WTC11 (cell line): ENCODE measurements around the gene NR1D1. TPM values are rescaled to one million over a fixed set of nuclear protein-coding genes. Genes with fewer than 3 reads are reported as not detected.

Source experiments
- ATAC-seq: fragments of 200-7000 bp; cut with Tn5 transposase; 2 replicates; pipeline ENCODE4 v1.10.0; 2021; ENCODE audit warnings: mild to moderate bottlenecking, moderate library complexity
- CTCF ChIA-PET: fragments of 300-600 bp; sonication (Branson Sonifier 250); formaldehyde crosslinking; loops from one replicate; lab custom pipeline; 2021; ENCODE audit warnings: antibody characterized with exemption; lab: Charles Lee
- POLR2A ChIA-PET: fragments of 350-600 bp; sonication (Branson Sonifier 250); formaldehyde crosslinking; loops from one replicate; lab custom pipeline; 2021; ENCODE audit warnings: antibody characterized with exemption; lab: Charles Lee
- DNase-seq: peaks from one replicate; pipeline ENCODE4 v3.0.0; 2021; ENCODE audit warnings: low spot score
- H3K27ac Mint-ChIP-seq: 2 replicates; pipeline ENCODE4 v1.8.0; 2021; ENCODE audit warnings: mixed read lengths
- H3K27me3 Mint-ChIP-seq: 2 replicates; pipeline ENCODE4 v1.8.0; 2021; ENCODE audit warnings: low read depth, mild to moderate bottlenecking, moderate library complexity, mixed read lengths
- H3K36me3 Mint-ChIP-seq: 2 replicates; pipeline ENCODE4 v1.8.0; 2021; ENCODE audit warnings: mixed read lengths
- H3K4me1 Mint-ChIP-seq: 2 replicates; pipeline ENCODE4 v1.8.0; 2022; ENCODE audit warnings: mixed read lengths
- H3K4me3 Mint-ChIP-seq: 2 replicates; pipeline ENCODE4 v1.8.0; 2021; ENCODE audit warnings: mild to moderate bottlenecking, moderate library complexity, mixed read lengths
- H3K9me3 Mint-ChIP-seq: 2 replicates; pipeline ENCODE4 v1.8.0; 2021; ENCODE audit warnings: mixed read lengths
- CBFB ChIP-seq: sonication (generic); formaldehyde crosslinking; IDR thresholded peaks from 2 replicates; pipeline ENCODE4 v1.8.1; 2022; ENCODE audit warnings: mild to moderate bottlenecking, low read depth, missing genetic modification reagents
- CREM ChIP-seq: sonication (generic); formaldehyde crosslinking; IDR thresholded peaks from 2 replicates; pipeline ENCODE4 v1.8.1; 2022; ENCODE audit warnings: mild to moderate bottlenecking, missing genetic modification reagents, moderate library complexity
- E2F5 ChIP-seq: sonication (generic); formaldehyde crosslinking; IDR thresholded peaks from 2 replicates; pipeline ENCODE4 v1.8.1; 2022; ENCODE audit warnings: mild to moderate bottlenecking, moderate library complexity, missing genetic modification reagents
- FOXJ3 ChIP-seq: sonication (generic); formaldehyde crosslinking; IDR thresholded peaks from 2 replicates; pipeline ENCODE4 v1.9.0; 2021; ENCODE audit warnings: missing genetic modification reagents, mild to moderate bottlenecking, borderline replicate concordance
- GRHL2 ChIP-seq: fragments of 250-450 bp; sonication (Bioruptor Pico); IDR thresholded peaks from 2 replicates; pipeline ENCODE4 v1.8.0; 2022; ENCODE audit warnings: mild to moderate bottlenecking, moderate library complexity; ENCODE audit not compliant: insufficient replicate concordance, severe bottlenecking
- IRF1 ChIP-seq: sonication (generic); formaldehyde crosslinking; IDR thresholded peaks from 2 replicates; pipeline ENCODE4 v1.8.0; 2023; ENCODE audit warnings: missing genetic modification reagents
- JAZF1 ChIP-seq: fragments of 250-450 bp; sonication (Bioruptor Pico); IDR thresholded peaks from 2 replicates; pipeline ENCODE4 v1.9.0; 2021; ENCODE audit warnings: moderate library complexity, mild to moderate bottlenecking, inconsistent platforms
- JUN ChIP-seq: sonication (generic); formaldehyde crosslinking; IDR thresholded peaks from 2 replicates; pipeline ENCODE4 v1.8.0; 2023; ENCODE audit warnings: mild to moderate bottlenecking, missing genetic modification reagents
- MXD4 ChIP-seq: fragments of 250-450 bp; sonication (Bioruptor Pico); IDR thresholded peaks from 2 replicates; pipeline ENCODE4 v1.8.0; 2021; ENCODE audit warnings: mild to moderate bottlenecking, moderate library complexity, borderline replicate concordance
- NFATC4 ChIP-seq: fragments of 250-450 bp; sonication (Bioruptor Pico); IDR thresholded peaks from 2 replicates; pipeline ENCODE4 v1.9.0; 2021; ENCODE audit warnings: mild to moderate bottlenecking
- NFE2L1 ChIP-seq: sonication (generic); formaldehyde crosslinking; IDR thresholded peaks from 2 replicates; pipeline ENCODE4 v1.8.1; 2023; ENCODE audit warnings: missing genetic modification reagents
- SMAD4 ChIP-seq: sonication (generic); formaldehyde crosslinking; IDR thresholded peaks from 2 replicates; pipeline ENCODE4 v1.8.0; 2022; ENCODE audit warnings: mild to moderate bottlenecking, missing genetic modification reagents
- TEAD1 ChIP-seq: sonication (generic); formaldehyde crosslinking; IDR thresholded peaks from 2 replicates; pipeline ENCODE4 v1.8.0; 2022; ENCODE audit warnings: mild to moderate bottlenecking, missing genetic modification reagents
- TEAD4 ChIP-seq: sonication (generic); formaldehyde crosslinking; IDR thresholded peaks from 2 replicates; pipeline ENCODE4 v1.8.0; 2022; ENCODE audit warnings: mild to moderate bottlenecking, missing genetic modification reagents
- USF2 ChIP-seq: sonication (generic); formaldehyde crosslinking; IDR thresholded peaks from 2 replicates; pipeline ENCODE4 v1.8.1; 2023; ENCODE audit warnings: mild to moderate bottlenecking, missing genetic modification reagents, moderate library complexity
- ZBTB43 ChIP-seq: sonication (generic); formaldehyde crosslinking; IDR thresholded peaks from 2 replicates; pipeline ENCODE4 v1.8.1; 2023; ENCODE audit warnings: mild to moderate bottlenecking, missing genetic modification reagents
- ZMAT4 ChIP-seq: fragments of 250-450 bp; sonication (Bioruptor Pico); IDR thresholded peaks from 2 replicates; pipeline ENCODE4 v1.9.0; 2021; ENCODE audit warnings: mild to moderate bottlenecking
- ZNF121 ChIP-seq: sonication (generic); formaldehyde crosslinking; IDR thresholded peaks from 2 replicates; pipeline ENCODE4 v1.8.0; 2023; ENCODE audit warnings: missing genetic modification reagents
- ZNF423 ChIP-seq: fragments of 250-450 bp; sonication (Bioruptor Pico); IDR thresholded peaks from 2 replicates; pipeline ENCODE4 v2.1.2; 2022; ENCODE audit warnings: mild to moderate bottlenecking, moderate library complexity
- ZNF532 ChIP-seq: fragments of 250-450 bp; sonication (Bioruptor Pico); IDR thresholded peaks from 2 replicates; pipeline ENCODE4 v1.9.0; 2021; ENCODE audit warnings: mild to moderate bottlenecking, borderline replicate concordance
- ZSCAN18 ChIP-seq: fragments of 250-450 bp; sonication (Bioruptor Pico); IDR thresholded peaks from 2 replicates; pipeline ENCODE4 v2.1.2; 2022; ENCODE audit warnings: mild to moderate bottlenecking, moderate library complexity
- total RNA-seq: library from RNA; stranded (reverse); gene quantifications from 3 replicates; pipeline ENCODE4 v1.2.3, GENCODE V29; 2021

NR1D1 gene
- total RNA-seq, 1 experiment from 2014 or later: 5.6 TPM

GRCh38 chr17:40134184-40134583 lies 33.8 kb upstream of the NR1D1 start (continued):
- no peak for TF ChIP-seq E2F5 (CRISPR knock-in tag)
- no peak for TF ChIP-seq ZMAT4

GRCh38 chr17:40130352-40131042 lies 30.1 kb upstream of the NR1D1 start:
- H3K4me1 Mint-ChIP-seq: no peaks in the 10 kb centered on the region
- DNase-seq: no peak
- CTCF ChIA-PET: interaction anchor here (0.9 to 1.7 kb wide), 2 partner anchors 17 to 38 kb away, joined by 3 to 4 read pairs; no protein-coding TSS in a partner anchor
- no peak for ATAC-seq
- H3K27me3 Mint-ChIP-seq: no peaks in the 10 kb centered on the region
- no peak overlapping the region; the same call in 1 of the 2 replicates for H3K27ac Mint-ChIP-seq
- TF ChIP-seq TEAD1 (CRISPR knock-in tag) (no peak), FOXJ3 (CRISPR knock-in tag) (no peak), NFATC4 (CRISPR knock-in tag) (no peak)
- TF ChIP-seq, all 79 proteins: peak for 0
- H3K4me3 Mint-ChIP-seq: no peak overlapping the region
- POLR2A ChIA-PET: no interaction called here
- no peaks in the 10 kb centered on the region for H3K9me3 Mint-ChIP-seq
- H3K36me3 Mint-ChIP-seq: peaks cover 87% of the 10 kb centered on the region

GRCh38 chr17:40129498-40129897 lies 29.1 kb upstream of the NR1D1 start:
- no peak for ATAC-seq
- no peak for TF ChIP-seq TEAD4
- no peak for TF ChIP-seq IRF1
- TF ChIP-seq ZBTB43 (CRISPR knock-in tag): no peak
- no peak for TF ChIP-seq JUN (CRISPR knock-in tag)
- TF ChIP-seq USF2 (CRISPR knock-in tag): no peak
- TF ChIP-seq ZNF423 (CRISPR knock-in tag): no peak
- no peak for TF ChIP-seq JAZF1 (CRISPR knock-in tag)
- no peak for TF ChIP-seq ZSCAN18 (CRISPR knock-in tag)
- no peak for TF ChIP-seq MXD4
- TF ChIP-seq GRHL2: no peak
- no peak for TF ChIP-seq ZNF121 (CRISPR knock-in tag)
- no peak for TF ChIP-seq SMAD4 (CRISPR knock-in tag)
- TF ChIP-seq CREM (CRISPR knock-in tag): no peak
- no peak for TF ChIP-seq NFE2L1 (CRISPR knock-in tag)
- no peak for TF ChIP-seq FOXJ3 (CRISPR knock-in tag)
- TF ChIP-seq CBFB (CRISPR knock-in tag): no peak
- no peak for TF ChIP-seq ZNF532 (CRISPR knock-in tag)

More at GRCh38 chr17:40129498-40129897, 29.1 kb upstream of the NR1D1 start:
- H3K4me3 Mint-ChIP-seq: no peak overlapping the region
- no peak for DNase-seq
- no peaks in the 10 kb centered on the region for H3K27me3 Mint-ChIP-seq
- H3K4me1 Mint-ChIP-seq: peaks cover 3% of the 10 kb centered on the region
- no peaks in the 10 kb centered on the region for H3K9me3 Mint-ChIP-seq
- H3K27ac Mint-ChIP-seq: peak overlapping the region; percentile 61; the same call in 1 of the 2 replicates
- peaks cover 80% of the 10 kb centered on the region for H3K36me3 Mint-ChIP-seq
- ChIA-PET POLR2A (interaction anchor here (1.1 kb wide), 1 partner anchor 16 kb away, joined by 3 read pairs; no protein-coding TSS in a partner anchor), CTCF (interaction anchor here (1.8 kb wide), 1 partner anchor 16 kb away, joined by 5 read pairs; no protein-coding TSS in a partner anchor)
